Activated CD8-positive, alpha-beta T cell treated with anti-CD3 and anti-CD28 coated beads for 36 hours (primary cell): ENCODE data around the gene DKC1. TPM values are rescaled to one million over a fixed set of nuclear protein-coding genes. Genes with fewer than 3 reads are reported as not detected.
"Not testable (repeated sequence)": the region's sequence is repeated elsewhere in the genome, so short reads cannot be mapped to it uniquely, and the experiment has no call there.

Experiments
- ATAC-seq: fragments of 200-7000 bp; cut with Tn5 transposase; one replicate; pipeline ENCODE4 v1.10.0; 2021; ENCODE audit warnings: mild to moderate bottlenecking, moderate library complexity
- CTCF ChIA-PET: fragments of 350-600 bp; sonication (Branson Sonifier 250); formaldehyde crosslinking; loops from one replicate; lab custom pipeline; 2021; ENCODE audit warnings: antibody characterized with exemption; lab: Charles Lee
- POLR2A ChIA-PET: fragments of 350-600 bp; sonication (Branson Sonifier 250); formaldehyde crosslinking; loops from one replicate; lab custom pipeline; 2021; ENCODE audit warnings: antibody characterized with exemption; lab: Charles Lee
- DNase-seq: peaks from one replicate; pipeline ENCODE4 v3.0.0-alpha.2; 2020
- H3K27ac Mint-ChIP-seq: one replicate; pipeline ENCODE4 v1.8.0; 2021; ENCODE audit warnings: mild to moderate bottlenecking, mixed read lengths
- H3K27me3 Mint-ChIP-seq: one replicate; pipeline ENCODE4 v1.8.0; 2021; ENCODE audit warnings: mixed read lengths
- H3K36me3 Mint-ChIP-seq: one replicate; pipeline ENCODE4 v1.8.0; 2021; ENCODE audit warnings: low read depth, mixed read lengths
- H3K4me1 Mint-ChIP-seq: one replicate; pipeline ENCODE4 v1.8.0; 2021; ENCODE audit warnings: low read depth, mixed read lengths
- H3K4me3 Mint-ChIP-seq: one replicate; pipeline ENCODE4 v1.8.0; 2021; ENCODE audit warnings: mild to moderate bottlenecking, moderate library complexity, mixed read lengths
- H3K9me3 Mint-ChIP-seq: one replicate; pipeline ENCODE4 v1.8.0; 2021; ENCODE audit warnings: mixed read lengths
- intact Hi-C: fragments of 100-400 bp; cut with micrococcal nuclease; formaldehyde crosslinking; loops from one replicate; pipeline ENCODE4 v1.10.0; 2022
- total RNA-seq, 2 experiments: library from RNA; stranded (reverse); gene quantifications; one replicate each; pipeline ENCODE4 v1.2.3, GENCODE V29; 2021
- TF ChIP-seq, protein P1 (sequence below): fragments of 200-600 bp; IDR thresholded peaks from one replicate; pipeline ENCODE4 v1.8.0; 2022; ENCODE audit warnings: antibody characterized with exemption, mild to moderate bottlenecking

Gene DKC1
- total RNA-seq, 2 experiments from 2014 or later: 132 to 138 TPM

DNA sequence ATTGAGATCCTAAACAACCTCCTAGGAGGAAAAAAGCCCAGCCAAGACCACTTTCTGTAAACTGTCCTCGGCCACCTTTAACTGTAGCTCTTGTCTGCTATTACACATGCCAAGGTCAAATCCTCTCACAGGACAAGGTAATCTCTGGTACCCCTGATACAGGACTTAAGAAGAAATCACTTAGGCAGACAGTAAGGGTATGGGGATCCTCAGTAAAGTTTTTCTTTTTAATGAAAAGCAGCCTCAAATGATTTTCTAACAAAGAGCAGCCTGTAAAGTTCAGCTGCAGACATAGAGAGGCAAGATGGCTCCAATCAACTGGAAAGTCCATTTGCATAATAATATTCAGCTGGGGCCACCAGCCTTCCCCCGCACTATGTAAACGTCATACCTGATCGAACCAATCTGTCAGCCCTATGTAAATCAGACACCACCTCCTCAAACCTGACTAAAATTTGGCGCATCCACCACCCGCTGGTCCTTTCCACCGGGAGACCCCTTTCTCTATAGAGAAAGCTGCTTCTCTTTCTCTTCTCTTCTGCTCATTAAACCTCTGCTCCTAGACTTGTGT, 57.2 kb downstream of the DKC1 start:
- no peaks in the 10 kb centered on the region for H3K9me3 Mint-ChIP-seq
- CTCF ChIA-PET: no interaction called here
- POLR2A ChIA-PET: no interaction called here
- no peaks in the 10 kb centered on the region for H3K27me3 Mint-ChIP-seq
- DNase-seq: no peak
- no peak for ATAC-seq
- no peak overlapping the region for H3K4me3 Mint-ChIP-seq
- H3K36me3 Mint-ChIP-seq: no peaks in the 10 kb centered on the region
- H3K27ac Mint-ChIP-seq: no peak overlapping the region
- intact Hi-C loops: no loop called here
- no peaks in the 10 kb centered on the region for H3K4me1 Mint-ChIP-seq
- TF ChIP-seq, protein P1, sequence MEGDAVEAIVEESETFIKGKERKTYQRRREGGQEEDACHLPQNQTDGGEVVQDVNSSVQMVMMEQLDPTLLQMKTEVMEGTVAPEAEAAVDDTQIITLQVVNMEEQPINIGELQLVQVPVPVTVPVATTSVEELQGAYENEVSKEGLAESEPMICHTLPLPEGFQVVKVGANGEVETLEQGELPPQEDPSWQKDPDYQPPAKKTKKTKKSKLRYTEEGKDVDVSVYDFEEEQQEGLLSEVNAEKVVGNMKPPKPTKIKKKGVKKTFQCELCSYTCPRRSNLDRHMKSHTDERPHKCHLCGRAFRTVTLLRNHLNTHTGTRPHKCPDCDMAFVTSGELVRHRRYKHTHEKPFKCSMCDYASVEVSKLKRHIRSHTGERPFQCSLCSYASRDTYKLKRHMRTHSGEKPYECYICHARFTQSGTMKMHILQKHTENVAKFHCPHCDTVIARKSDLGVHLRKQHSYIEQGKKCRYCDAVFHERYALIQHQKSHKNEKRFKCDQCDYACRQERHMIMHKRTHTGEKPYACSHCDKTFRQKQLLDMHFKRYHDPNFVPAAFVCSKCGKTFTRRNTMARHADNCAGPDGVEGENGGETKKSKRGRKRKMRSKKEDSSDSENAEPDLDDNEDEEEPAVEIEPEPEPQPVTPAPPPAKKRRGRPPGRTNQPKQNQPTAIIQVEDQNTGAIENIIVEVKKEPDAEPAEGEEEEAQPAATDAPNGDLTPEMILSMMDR: no peak

DNA sequence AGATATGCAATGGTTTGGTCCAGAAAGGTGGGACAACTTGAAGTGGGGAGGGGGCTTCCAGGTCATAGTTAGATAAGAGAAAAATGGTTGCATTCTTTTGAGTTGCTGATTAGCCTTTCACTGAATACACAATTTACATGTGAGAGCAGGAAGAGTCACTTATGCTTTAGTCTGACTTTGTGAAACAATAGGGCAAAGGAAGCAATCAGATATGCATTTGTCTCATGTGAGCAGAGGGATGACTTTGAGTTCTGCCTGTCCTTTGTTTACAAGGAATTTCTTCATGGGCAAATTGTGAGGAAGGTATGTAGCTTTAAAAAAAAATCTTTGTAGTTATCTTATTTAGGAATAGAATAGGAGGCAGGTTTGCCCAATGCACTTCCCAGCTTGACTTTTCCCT, 58.9 kb downstream of the DKC1 start:
- ChIA-PET POLR2A (no interaction called here), CTCF (no interaction called here)
- ATAC-seq (no peak), DNase-seq (no peak)
- Mint-ChIP-seq H3K27me3 (no peaks in the 10 kb centered on the region), H3K4me3 (no peak overlapping the region), H3K27ac (no peak overlapping the region), H3K4me1 (no peaks in the 10 kb centered on the region), H3K36me3 (no peaks in the 10 kb centered on the region), H3K9me3 (no peaks in the 10 kb centered on the region)
- intact Hi-C loops: no loop called here
- TF ChIP-seq, protein P1: no peak

DNA sequence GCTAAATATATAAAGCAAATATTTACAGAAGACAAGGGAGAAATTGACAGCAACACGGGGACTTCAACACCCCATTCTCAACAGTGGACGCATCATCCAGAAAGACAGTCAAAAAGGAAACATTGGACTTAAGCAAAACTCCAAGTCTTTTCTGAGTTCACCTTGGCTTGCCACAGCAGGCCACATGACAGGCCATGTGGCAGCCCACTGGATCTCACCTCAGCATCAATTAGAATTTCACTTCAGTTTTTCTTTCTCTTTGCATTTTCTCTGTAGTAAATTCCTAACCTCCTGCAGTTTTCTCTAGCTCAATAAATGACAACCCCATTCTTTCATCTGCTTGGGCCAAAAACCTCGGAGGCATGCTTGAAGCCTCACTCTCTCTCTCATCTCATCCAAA, 59.4 kb downstream of the DKC1 start:
- H3K4me3 Mint-ChIP-seq: no peak overlapping the region

DNA sequence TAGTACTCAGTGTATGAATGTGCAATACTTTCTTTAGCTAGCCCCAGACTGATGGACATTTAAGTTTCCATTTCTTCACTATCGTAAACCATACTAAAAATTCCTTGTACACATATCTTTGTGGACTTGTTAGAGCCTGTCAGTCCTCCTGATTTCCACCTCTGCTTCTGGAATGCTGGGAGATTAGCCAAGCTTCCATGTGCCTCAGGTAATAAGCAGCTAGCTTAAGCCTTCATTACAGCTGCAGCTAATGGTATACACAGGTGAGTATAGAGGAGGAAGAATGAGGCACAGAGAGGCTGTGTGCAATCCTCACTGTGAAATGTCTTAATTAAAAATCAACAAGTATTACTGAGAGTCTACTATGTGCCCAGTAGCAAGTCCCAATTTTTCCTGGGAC, 62.0 kb downstream of the DKC1 start:
- H3K4me3 Mint-ChIP-seq: no peak overlapping the region
- ATAC-seq: no peak
- H3K27ac Mint-ChIP-seq: no peak overlapping the region
- TF ChIP-seq, protein P1: no peak
- no peaks in the 10 kb centered on the region for H3K9me3 Mint-ChIP-seq
- H3K36me3 Mint-ChIP-seq: no peaks in the 10 kb centered on the region
- no peaks in the 10 kb centered on the region for H3K27me3 Mint-ChIP-seq
- no peak for DNase-seq
- peaks cover 16% of the 10 kb centered on the region for H3K4me1 Mint-ChIP-seq
- intact Hi-C loops: no loop called here
- ChIA-PET POLR2A (no interaction called here), CTCF (no interaction called here)

More for the DNA sequence above, 59.4 kb downstream of the DKC1 start:
- intact Hi-C loops: no loop called here
- Mint-ChIP-seq H3K9me3 (no peaks in the 10 kb centered on the region), H3K27ac (no peak overlapping the region), H3K4me1 (no peaks in the 10 kb centered on the region), H3K27me3 (no peaks in the 10 kb centered on the region), H3K36me3 (no peaks in the 10 kb centered on the region)
- TF ChIP-seq, protein P1: no peak
- ATAC-seq (no peak), DNase-seq (no peak)
- ChIA-PET POLR2A (no interaction called here), CTCF (no interaction called here)

DNA sequence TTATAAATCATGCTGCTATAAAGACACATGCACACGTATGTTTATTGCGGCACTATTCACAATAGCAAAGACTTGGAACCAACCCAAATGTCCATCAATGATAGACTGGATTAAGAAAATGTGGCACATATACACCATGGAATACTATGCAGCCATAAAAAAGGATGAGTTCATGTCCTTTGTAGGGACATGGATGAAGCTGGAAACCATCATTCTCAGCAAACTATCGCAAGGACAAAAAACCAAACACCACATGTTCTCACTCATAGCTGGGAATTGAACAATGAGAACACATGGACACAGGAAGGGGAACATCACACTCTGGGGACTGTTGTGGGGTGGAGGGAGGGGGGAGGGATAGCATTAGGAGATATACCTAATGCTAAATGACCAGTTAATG, 62.9 kb downstream of the DKC1 start:
- CTCF ChIA-PET, H3K36me3 Mint-ChIP-seq, ATAC-seq, H3K27me3 Mint-ChIP-seq, intact Hi-C loops, H3K9me3 Mint-ChIP-seq, H3K4me3 Mint-ChIP-seq, DNase-seq, POLR2A ChIA-PET, H3K27ac Mint-ChIP-seq: not testable (repeated sequence)
- peaks cover 21% of the 10 kb centered on the region for H3K4me1 Mint-ChIP-seq

Other genes starting within 250 kb of the DKC1 start
- gene FAM3A, start 246.6 kb upstream of the DKC1 start, total RNA-seq: 10 to 100 TPM; 27.9 to 31.9 TPM
- gene G6PD, start 216.0 kb upstream of the DKC1 start, total RNA-seq: 10 to 100 TPM; 88.4 to 92.5 TPM
- gene IKBKG, start 215.2 kb upstream of the DKC1 start, total RNA-seq: 10 to 100 TPM; 34.4 to 40.6 TPM
- gene CTAG1A, start 177.7 kb upstream of the DKC1 start, total RNA-seq: not detected
- not detected for gene CTAG1B, start 143.6 kb upstream of the DKC1 start, total RNA-seq
- not detected for gene CTAG2, start 109.3 kb upstream of the DKC1 start, total RNA-seq
- 1 to 10 TPM; 3.9 to 5.0 TPM for gene GAB3, start 11.8 kb upstream of the DKC1 start, total RNA-seq
- 10 to 100 TPM; 22.5 to 24.9 TPM for gene MPP1, start 42.6 kb downstream of the DKC1 start, total RNA-seq
- not detected for gene SMIM9, start 71.8 kb downstream of the DKC1 start, total RNA-seq
- gene F8A1, start 123.5 kb downstream of the DKC1 start, total RNA-seq: 10 to 100 TPM; 38.2 to 40.6 TPM